Hematopoietic multipotent progenitor cell treated with erythropoietin and hydrocortisone succinate and interleukin-3 and kit ligand, for 8 days (in vitro differentiated cells): ENCODE measurements around the gene CNST.
"Not testable (repeated sequence)": the region's sequence is repeated elsewhere in the genome, so short reads cannot be mapped to it uniquely, and the experiment has no call there.

Source experiments
- DNase-seq: peaks from one replicate; pipeline ENCODE4 v3.0.0-alpha.2; 2015

The CNST gene

DNA sequence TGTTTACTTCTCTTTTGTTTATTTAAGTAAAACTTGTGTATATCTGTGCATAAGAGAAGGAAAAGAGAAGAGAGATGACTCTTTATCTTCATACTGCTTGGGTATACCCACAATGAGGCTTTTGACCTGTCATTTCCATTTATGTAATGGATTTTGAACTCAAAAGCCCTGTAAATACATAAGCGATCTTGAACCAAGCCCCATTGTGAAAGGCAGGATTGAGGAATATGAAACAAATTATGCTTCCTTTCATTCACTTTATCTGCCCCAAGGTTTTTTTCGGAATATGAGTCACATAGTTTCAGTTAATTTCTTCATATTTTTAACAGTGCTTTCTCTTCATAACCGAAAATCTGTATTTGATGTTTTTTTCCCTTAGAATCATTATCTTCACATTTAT is 21.4 kb downstream of the CNST start:
- no peak for DNase-seq

DNA sequence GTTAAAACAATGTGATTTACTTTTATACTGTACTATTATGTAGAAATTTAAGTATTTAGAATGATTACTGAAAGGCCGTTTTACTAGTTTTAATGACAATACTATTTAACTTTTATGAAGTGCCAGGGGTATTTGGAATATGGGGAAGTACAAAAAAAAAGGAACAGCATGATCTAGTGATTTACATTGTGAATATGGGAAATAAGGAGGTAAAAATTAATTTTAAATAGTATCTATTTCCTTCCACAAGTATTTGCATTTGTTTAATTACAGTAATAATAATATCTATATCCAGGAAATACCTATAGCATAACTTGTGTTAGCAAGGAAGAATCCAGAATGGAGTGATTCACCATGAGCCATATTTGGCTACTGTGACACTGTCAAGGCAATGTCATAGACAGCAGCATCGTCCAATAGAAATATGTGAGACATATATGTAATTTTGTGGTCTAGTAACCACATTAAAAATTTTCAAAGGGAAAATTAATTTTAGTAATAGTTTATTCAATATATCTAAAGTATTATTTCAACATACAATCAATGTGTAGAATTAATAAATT is 22.0 kb downstream of the CNST start:
- DNase-seq, result no peak

DNA sequence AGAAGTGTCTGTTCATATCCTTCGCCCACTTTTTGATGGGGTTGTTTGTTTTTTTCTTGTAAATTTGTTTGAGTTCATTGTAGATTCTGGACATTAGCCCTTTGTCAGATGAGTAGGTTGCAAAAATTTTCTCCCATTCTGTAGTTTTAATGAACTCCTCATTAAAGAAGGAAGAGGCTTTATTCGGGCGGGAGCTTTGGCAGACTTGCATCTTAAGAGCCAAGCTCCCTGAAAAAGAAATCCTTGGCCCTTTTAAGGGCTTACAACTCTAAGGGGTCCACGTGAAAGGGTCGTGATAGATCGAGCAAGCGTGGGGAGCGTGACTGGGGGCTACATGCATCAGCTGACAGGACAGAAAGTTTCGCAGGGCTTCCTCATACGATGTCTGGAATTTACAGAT is 23.7 kb downstream of the CNST start:
- DNase-seq, result not testable (repeated sequence)

GRCh38 chr1:246591047-246591446 is 24.8 kb downstream of the CNST start:
- no peak for DNase-seq

DNA sequence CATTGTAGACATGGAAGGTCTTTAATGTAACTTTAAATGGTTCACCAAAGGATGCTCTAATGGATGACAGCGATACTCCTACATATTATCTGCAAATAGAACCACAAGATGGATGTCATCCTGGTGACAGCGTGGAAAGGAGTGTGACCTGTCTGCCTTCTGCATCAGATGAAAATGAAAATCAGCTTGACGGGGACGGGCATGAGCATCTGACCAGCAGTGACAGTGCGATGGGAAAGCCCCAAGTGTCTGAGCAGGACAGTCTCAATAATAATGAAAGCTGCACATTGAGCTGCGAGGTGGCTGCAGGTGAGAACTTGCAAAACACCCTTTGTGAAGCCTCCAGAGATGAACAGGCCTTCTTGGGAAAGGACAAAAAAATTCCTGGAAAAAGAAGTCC is 25.2 kb downstream of the CNST start:
- DNase-seq, result no peak

DNA sequence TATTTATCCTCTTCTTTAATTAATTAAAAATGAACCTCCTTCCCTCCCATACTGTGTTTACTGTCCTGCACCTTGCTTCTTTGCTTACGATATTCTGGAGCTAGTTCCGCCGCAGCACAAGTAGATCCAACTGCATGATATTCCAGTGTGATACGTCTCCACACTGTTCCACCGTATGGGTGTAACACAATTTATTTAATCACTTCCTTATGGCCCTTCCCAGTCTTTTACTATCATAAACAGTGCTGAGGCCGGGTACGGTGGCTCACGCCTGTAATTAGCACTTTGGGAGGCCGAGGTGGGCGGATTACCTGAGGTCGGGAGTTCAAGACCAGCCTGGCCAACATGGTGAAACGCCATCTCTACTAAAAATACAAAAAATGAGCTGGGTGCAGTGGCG is 25.7 kb downstream of the CNST start:
- DNase-seq, result no peak

GRCh38 chr1:246592695-246593094 is 26.4 kb downstream of the CNST start:
- no peak for DNase-seq

- no peak for DNase-seq
Measured at GRCh38 chr1:246595146-246595545, 28.9 kb downstream of the CNST start.

DNA sequence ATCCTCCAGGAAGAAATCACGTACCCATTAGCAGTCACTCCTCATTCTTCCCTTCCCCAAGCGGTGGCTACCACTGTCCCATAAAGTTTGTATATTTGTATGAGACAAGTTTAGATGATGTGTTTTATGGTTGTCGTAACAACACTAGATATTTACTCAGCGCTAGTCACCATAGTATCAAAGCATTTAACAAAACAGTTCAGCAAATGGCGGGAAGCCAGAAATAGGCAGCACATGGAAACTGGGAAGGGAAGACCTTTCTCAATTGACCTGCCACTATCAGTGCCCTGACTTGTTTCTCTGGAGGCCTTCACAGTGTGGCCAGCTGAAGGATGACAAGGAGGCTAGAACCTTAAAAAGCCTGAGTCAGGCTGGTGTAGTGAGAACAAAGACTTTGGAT is 31.1 kb downstream of the CNST start:
- peak; percentile 21 for DNase-seq

DNA sequence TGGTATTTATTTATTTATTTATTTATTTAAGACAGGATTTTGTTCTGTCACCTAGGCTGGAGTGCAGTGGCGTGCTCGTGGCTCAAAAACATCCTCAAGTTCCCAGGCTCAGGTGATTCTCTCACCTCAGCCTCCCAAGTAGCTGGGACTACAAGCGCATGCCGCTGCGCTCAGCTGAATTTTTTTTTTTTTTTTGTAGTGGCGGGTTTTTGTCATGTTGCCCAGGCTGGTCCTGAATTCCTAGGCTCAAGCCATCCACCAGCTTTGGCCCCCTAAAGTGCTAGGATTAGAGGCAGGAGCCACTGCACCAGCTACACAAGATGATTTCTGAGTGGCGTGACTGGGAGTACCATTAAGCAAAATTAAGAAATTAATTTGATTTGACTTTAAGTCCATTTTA is 31.7 kb downstream of the CNST start:
- no peak for DNase-seq

GRCh38 chr1:246599315-246599714 is 33.1 kb downstream of the CNST start:
- no peak for DNase-seq

DNA sequence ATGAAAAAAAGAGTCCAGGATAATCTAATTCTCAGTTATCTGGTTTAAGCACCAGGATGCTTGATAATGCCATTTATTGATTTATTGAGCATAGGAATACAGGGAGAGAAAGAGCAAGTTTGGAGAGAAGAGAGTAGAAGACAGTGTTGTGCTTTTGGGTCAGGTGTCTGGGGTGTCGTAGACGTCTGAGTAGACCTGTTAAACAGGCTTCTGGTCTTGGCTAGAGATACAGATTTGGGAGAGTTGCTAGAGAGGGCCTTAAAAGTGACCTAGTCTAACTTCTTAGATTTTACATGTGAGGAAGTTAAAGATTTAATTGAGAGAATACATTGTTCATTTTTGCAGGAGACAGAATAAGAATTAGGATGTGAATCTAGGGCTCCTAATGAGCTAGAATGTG is 34.3 kb downstream of the CNST start:
- DNase-seq, result no peak

DNA sequence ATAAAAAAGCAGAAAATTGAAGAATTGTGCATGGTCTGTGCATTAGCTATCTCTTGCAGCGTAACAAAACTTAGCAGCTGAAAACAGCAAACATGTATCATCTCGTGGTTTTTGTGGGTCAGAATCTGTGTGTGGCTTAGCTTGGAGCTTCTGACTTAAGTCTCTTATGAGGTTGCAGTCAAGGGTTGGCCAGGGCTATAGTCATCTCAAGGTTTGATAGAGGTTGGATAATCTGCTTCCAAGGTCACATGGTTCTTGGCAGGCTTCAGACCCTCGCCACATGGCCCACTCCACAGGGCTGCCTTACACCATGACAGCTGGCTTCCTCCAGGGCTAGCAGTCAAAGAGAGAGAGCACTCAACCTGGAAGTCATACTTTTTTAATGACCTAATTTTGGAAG is 35.9 kb downstream of the CNST start:
- peak; percentile 32 for DNase-seq

DNA sequence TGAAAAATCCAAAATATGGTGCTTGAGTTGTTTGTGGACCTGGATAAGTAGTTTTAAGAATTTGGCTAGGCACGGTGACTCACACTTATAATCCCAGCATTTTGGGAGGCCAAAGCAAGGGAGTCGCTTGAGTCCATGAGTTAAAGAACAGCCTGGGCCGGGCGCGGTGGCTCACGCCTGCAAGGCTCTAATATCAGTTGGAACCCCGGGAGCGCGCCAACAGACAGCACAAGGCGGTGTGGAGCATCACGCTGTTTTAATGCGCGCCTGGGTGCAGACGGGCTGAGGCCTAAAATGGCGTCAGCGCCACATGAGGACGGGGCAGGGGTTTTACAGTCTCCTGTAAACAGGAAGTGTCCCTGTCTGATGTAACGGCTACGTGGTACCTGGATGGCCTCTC is 39.0 kb downstream of the CNST start:
- not testable (repeated sequence) for DNase-seq

DNA sequence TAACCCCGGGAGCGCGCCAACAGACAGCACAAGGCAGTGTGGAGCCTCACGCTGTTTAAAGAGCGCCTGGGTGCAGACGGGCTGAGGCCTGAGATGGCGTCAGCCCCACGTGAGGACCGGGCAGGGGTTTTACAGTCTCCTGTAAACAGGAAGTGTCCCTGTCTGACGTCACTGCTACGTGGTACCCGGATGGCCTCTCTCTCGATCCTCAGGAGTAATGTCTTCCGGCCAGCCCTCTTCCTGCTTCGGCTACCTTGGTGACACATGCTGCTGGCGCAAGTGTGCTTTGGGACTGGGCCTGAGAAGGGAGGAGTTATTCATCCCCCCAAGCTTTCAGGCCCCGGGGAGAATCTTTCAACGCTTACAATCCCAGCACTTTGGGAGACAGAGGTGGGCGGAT is 41.2 kb downstream of the CNST start:
- DNase-seq, result no peak

GRCh38 chr1:246608616-246609376 is 42.5 kb downstream of the CNST start:
- peak; percentile 35 for DNase-seq

DNA sequence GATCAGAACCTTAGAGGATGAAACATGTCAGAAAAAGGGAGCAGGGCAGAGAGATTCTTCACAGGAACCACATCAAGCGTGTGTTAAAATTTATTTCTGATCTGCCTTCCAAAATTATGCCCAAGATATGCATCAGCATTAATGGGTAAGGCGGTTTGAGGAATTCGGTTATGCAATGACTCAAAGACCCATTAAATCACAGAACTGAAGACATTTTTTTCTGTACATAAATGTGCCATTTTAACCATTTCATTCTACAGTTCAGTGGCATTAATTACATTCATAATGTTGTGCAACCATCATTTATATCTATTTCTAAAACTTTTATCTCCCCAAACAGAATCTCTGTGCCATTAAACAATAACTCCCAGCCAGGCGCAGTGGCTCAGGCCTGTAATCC is 43.4 kb downstream of the CNST start:
- no peak for DNase-seq

DNA sequence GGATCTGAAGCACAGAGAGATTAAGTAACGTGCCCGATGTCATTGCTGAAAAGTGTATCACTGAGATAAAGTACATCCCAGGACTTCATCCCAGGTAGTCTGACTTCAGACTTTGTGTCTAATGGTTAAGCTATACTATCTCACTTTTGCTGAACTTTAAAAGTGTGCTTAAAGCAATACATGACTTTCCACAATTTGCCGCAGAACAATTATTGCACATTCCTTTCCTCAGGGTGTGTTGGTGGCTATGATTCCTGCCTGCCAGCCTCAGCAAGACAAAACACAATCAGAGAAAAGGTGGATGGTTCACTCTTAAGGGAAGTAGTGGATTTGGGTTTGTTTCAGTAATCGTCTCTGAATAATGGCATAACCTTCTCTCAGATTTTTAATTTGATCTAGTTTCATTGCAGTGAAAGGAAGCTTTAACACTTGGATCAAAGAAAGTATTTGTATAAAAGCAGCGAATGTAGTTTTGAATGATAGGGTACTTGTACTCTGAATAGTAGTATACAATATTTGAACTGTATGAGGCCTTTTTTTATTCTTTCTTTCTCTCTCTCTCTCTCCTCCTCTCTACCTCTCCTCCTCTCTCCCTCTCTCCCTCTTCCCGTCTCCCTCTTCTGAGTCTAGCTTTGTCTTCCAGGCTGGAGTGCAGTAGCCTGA is 47.0 kb downstream of the CNST start:
- no peak for DNase-seq

- DNase-seq, result no peak
Measured at GRCh38 chr1:246617156-246617555, 50.9 kb downstream of the CNST start.

GRCh38 chr1:246617768-246618167 is 51.5 kb downstream of the CNST start:
- no peak for DNase-seq

DNA sequence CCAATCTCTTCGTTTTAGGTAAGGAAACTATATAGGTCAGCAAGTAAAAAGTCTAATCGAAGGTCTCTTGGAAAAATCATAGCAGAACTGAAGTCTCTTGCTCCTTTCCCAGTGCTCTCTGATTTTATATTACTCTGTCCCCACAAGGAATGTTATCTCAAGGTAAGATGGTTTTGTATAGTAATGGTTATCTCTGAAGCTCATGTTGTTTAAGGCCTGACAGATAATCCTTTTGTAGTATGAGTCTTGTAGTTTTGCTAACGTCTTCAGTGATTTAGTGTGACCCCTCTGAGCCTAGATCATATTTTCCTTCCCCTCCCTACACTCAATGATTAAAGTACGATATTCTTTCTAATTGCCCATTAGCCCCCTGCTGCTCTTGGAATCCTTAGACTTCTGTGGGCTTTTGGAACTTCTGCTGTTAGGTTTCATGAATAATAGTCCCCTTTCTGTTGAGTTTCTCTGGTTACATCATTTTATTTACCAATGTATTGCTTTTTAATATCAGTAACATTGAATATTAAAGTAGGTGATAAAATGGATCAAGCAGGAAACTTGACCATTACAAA is 52.1 kb downstream of the CNST start:
- DNase-seq, result no peak

DNA sequence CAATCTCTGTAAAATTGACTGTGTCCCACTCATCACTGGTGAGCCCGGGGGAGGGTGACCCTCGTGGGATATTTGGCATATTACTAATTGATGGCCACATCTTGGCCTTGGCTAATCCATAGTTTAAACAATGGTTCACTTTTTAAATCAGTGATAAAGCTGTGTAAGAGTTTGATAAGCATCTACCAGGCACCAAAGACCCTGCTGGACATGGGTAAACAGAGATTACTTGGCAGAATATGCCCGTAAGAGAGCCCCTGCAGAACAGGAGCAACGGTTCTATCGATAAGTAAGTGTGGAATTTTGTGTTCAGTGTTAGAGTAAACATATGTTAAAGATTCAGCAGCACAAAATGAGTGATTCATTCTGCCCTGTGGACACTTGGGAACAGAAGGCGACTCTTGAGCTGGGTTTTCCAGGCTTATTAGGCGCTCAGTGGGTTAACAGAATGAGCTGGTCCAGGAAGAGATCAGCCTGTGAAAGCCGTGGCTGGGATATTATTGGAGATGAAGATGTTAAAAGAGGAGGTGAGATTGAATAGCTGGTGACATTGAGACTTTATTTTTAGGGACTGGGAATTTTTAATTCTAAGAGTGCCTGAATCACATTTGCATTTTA is 55.9 kb downstream of the CNST start:
- DNase-seq, result no peak

DNA sequence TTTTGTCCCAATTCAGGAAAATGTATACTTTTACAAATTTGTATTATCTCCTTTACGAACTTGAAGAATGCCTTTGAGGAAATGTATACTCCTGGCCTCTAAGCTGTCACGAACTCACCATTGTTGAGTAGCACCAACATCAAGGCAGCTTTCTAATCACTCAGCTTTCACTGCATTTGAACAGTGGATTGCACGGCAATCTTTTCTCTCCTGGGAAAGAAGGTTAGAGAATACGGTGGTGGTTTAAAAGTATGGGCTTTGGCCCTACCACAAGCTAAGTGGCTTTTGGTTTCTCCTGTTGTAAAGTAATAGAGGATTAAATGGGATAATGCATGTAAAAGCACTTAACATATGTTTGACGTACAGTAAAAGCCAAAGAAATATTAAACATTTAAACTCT is 57.8 kb downstream of the CNST start:
- no peak for DNase-seq

GRCh38 chr1:246629030-246629429 is 62.8 kb downstream of the CNST start:
- DNase-seq, result no peak
